GM13977 (cell line): ENCODE measurements around the gene KRTAP10-4.

ENCODE experiments used
- DNase-seq: peaks from one replicate; pipeline ENCODE4 v3.0.0; 2012; ENCODE audit warnings: low spot score
- CTCF ChIP-seq: IDR thresholded peaks from 2 replicates; pipeline ENCODE4 v1.5.1; 2012; ENCODE audit warnings: mild to moderate bottlenecking, control low read depth; ENCODE audit not compliant: insufficient read depth; ENCODE audit errors: extremely low read depth, missing control alignments
- in situ Hi-C: fragments of 300-500 bp; cut with MboI; formaldehyde crosslinking; loops from one replicate; pipeline ENCODE4 v1.12.0; 2022; ENCODE audit warnings: low sequenced_read_pairs, low pct_unique_long_range_greater_than_20kb, mixed read lengths, inconsistent platforms; ENCODE audit not compliant: unreplicated experiment

Gene KRTAP10-4

GRCh38 chr21:44614161-44614631 is 40.7 kb downstream of the KRTAP10-4 start:
- no peak for TF ChIP-seq CTCF
- in situ Hi-C loops, result no loop called here
- DNase-seq, result no peak

GRCh38 chr21:44614961-44615391 is 41.4 kb downstream of the KRTAP10-4 start:
- in situ Hi-C loops, result no loop called here
- no peak for DNase-seq
- no peak for TF ChIP-seq CTCF

- in situ Hi-C loops, result no loop called here
- DNase-seq, result no peak
- no peak for TF ChIP-seq CTCF
These were observed 41.9 kb downstream of the KRTAP10-4 start for GRCh38 chr21:44615466-44615865.

GRCh38 chr21:44615911-44616590 is 42.5 kb downstream of the KRTAP10-4 start:
- in situ Hi-C loops, result no loop called here
- TF ChIP-seq CTCF, result no peak
- DNase-seq, result no peak

GRCh38 chr21:44616591-44616926 is 43.0 kb downstream of the KRTAP10-4 start:
- in situ Hi-C loops, result no loop called here
- no peak for DNase-seq

GRCh38 chr21:44617071-44617501 is 43.6 kb downstream of the KRTAP10-4 start:
- in situ Hi-C loops, result no loop called here
- no peak for DNase-seq
- no peak for TF ChIP-seq CTCF

More at GRCh38 chr21:44616591-44616926, 43.0 kb downstream of the KRTAP10-4 start:
- TF ChIP-seq CTCF, result no peak
